Neural cell (in vitro differentiated cells): Measurements from ENCODE around the gene ENAH. TPM values are rescaled to one million over a fixed set of nuclear protein-coding genes. Genes with fewer than 3 reads are reported as not detected.

Experiments
- H2AFZ ChIP-seq: fragments of 200-600, 300-800 bp; sonication (generic), shearing (Covaris generic); 2 replicates; pipeline ENCODE4 v1.6.0; 2014; ENCODE audit warnings: low read depth, mild to moderate bottlenecking, antibody characterized with exemption, low read length, moderate library complexity
- H3F3A ChIP-seq: fragments of 200-600 bp; shearing (Covaris generic); 2 replicates; pipeline ENCODE4 v1.6.1; 2016; ENCODE audit warnings: mild to moderate bottlenecking, moderate library complexity, mixed read lengths, antibody characterized with exemption, low read length; ENCODE audit not compliant: insufficient read depth, poor library complexity, severe bottlenecking
- H3K27ac ChIP-seq: fragments of 200-600, 300-800 bp; sonication (generic), shearing (Covaris generic); 2 replicates; pipeline ENCODE4 v1.5.1; 2014; ENCODE audit warnings: mild to moderate bottlenecking, low read length, moderate library complexity
- H3K27me3 ChIP-seq: fragments of 300-800, 200-600 bp; sonication (generic), shearing (Covaris generic); 2 replicates; pipeline ENCODE4 v1.6.0; 2014; ENCODE audit warnings: mild to moderate bottlenecking, low read depth, low read length, moderate library complexity; ENCODE audit not compliant: insufficient read depth
- H3K36me3 ChIP-seq: fragments of 300-800, 200-600 bp; sonication (generic), shearing (Covaris generic); 2 replicates; pipeline ENCODE4 v1.5.1; 2014; ENCODE audit warnings: mild to moderate bottlenecking, antibody characterized with exemption, low read length, moderate library complexity; ENCODE audit not compliant: insufficient read depth
- H3K4me2 ChIP-seq: fragments of 300-800, 200-600 bp; sonication (generic), shearing (Covaris generic); 2 replicates; pipeline ENCODE4 v1.6.0; 2014; ENCODE audit warnings: mild to moderate bottlenecking, low read length
- H3K4me3 ChIP-seq: fragments of 300-800, 200-600 bp; sonication (generic), shearing (Covaris generic); 2 replicates; pipeline ENCODE4 v1.5.1; 2014; ENCODE audit warnings: mild to moderate bottlenecking, low read length, moderate library complexity
- H3K79me2 ChIP-seq: fragments of 200-600 bp; shearing (Covaris generic); replicated peaks from 2 replicates; pipeline ENCODE4 v1.6.0; 2014; ENCODE audit warnings: mild to moderate bottlenecking, low read length, moderate library complexity; ENCODE audit not compliant: insufficient read depth
- H3K9ac ChIP-seq: fragments of 300-800, 200-600 bp; sonication (generic), shearing (Covaris generic); 2 replicates; pipeline ENCODE4 v1.6.1; 2016; ENCODE audit warnings: mild to moderate bottlenecking, low read length, mixed read lengths
- H3K9me2 ChIP-seq: fragments of 200-600 bp; shearing (Covaris generic); 2 replicates; pipeline ENCODE4 v1.6.1; 2016; ENCODE audit warnings: mild to moderate bottlenecking, low read length, mixed read lengths; ENCODE audit not compliant: insufficient read depth
- H3K9me3 ChIP-seq: fragments of 200-600, 300-800 bp; sonication (generic), shearing (Covaris generic); 2 replicates; pipeline ENCODE4 v1.6.1; 2016; ENCODE audit warnings: mild to moderate bottlenecking, mixed run types, low read length, moderate library complexity, mixed read lengths
- H4K20me1 ChIP-seq: fragments of 200-600 bp; shearing (Covaris generic); 2 replicates; pipeline ENCODE4 v1.6.1; 2016; ENCODE audit warnings: mild to moderate bottlenecking, mixed run types; ENCODE audit not compliant: insufficient read depth
- EP300 ChIP-seq: fragments of 450-650 bp; conservative IDR thresholded peaks from 2 replicates; pipeline ENCODE4 v1.6.1; 2014; ENCODE audit warnings: antibody characterized with exemption, mild to moderate bottlenecking, moderate library complexity; ENCODE audit not compliant: poor library complexity, severe bottlenecking
- EZH2 ChIP-seq: fragments of 200-600, 300-800 bp; shearing (Covaris generic), sonication (generic); IDR thresholded peaks from 2 replicates; pipeline ENCODE4 v1.6.1; 2014; ENCODE audit warnings: antibody characterized with exemption, low read length, borderline replicate concordance, mild to moderate bottlenecking; ENCODE audit not compliant: insufficient read depth, poor library complexity, severe bottlenecking
- MXI1 ChIP-seq: fragments of 450-650 bp; conservative IDR thresholded peaks from 2 replicates; pipeline ENCODE4 v1.6.1; 2014; ENCODE audit warnings: antibody characterized with exemption, mild to moderate bottlenecking; ENCODE audit not compliant: poor library complexity, severe bottlenecking
- RAD21 ChIP-seq: fragments of 450-650 bp; conservative IDR thresholded peaks from 2 replicates; pipeline ENCODE4 v1.6.1; 2014; ENCODE audit warnings: antibody characterized with exemption, mild to moderate bottlenecking, moderate library complexity
- SMC3 ChIP-seq: fragments of 450-650 bp; conservative IDR thresholded peaks from 2 replicates; pipeline ENCODE4 v1.6.1; 2014; ENCODE audit warnings: antibody characterized with exemption, mild to moderate bottlenecking, moderate library complexity; ENCODE audit not compliant: poor library complexity
- TAF1 ChIP-seq: IDR thresholded peaks from 2 replicates; pipeline ENCODE4 v1.6.1; 2012; ENCODE audit warnings: low read depth
- polyA plus RNA-seq: library from polyadenylated mRNA; depleted of rRNA; stranded (reverse); fragments of >200 nt; gene quantifications from 2 replicates; pipeline ENCODE4 v1.2.3, GENCODE V29; 2014
- TF ChIP-seq, protein P1 (sequence below): IDR thresholded peaks from 2 replicates; pipeline ENCODE4 v1.6.1; 2012; ENCODE audit warnings: borderline replicate concordance
- TF ChIP-seq, protein P2 (sequence below): fragments of 450-650 bp; IDR thresholded peaks from 2 replicates; pipeline ENCODE4 v1.5.1; 2014; ENCODE audit warnings: antibody characterized with exemption, mild to moderate bottlenecking, moderate library complexity; ENCODE audit not compliant: poor library complexity, severe bottlenecking

The ENAH gene
- polyA plus RNA-seq, 1 donor from 2014 or later, result 58.4 TPM

DNA sequence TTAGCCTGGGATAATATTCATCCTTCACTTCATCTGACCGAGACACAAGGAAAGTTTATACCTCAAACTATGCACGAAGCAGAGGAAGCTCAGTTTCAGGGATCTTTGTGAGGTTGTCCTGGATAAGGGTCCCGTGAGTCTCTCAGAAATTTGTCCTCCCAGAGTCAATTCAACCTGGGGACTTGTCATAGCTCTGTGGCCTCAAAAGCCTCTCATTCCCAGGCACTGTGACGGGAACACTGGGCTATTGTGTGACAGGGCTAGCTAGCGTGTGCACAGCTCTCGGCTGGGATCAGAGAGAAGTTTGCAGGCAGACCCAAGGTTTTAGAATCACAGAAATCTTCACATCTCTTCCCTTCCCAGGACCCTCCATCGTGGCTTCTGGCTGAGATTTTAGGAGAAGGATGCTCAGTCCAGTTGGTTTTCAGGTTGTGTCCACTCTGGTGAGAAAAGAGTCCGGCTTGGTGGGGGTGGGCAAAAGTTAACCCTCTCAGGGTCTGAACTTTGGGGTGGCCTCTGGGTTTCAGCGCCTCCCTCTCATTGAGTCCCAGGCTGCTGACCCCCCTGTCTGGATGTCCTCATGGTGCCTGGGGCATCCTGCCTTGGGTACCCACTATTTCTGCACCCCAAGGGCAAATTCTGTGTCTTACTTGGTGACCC, 204.6 kb downstream of the ENAH start:
- Histone ChIP-seq H2AFZ (no peak overlapping the region), H3K36me3 (no peaks in the 10 kb centered on the region), H3F3A (no peaks in the 10 kb centered on the region), H4K20me1 (no peaks in the 10 kb centered on the region), H3K4me3 (no peak overlapping the region), H3K4me2 (no peak overlapping the region), H3K9me3 (no peaks in the 10 kb centered on the region), H3K9ac (no peak overlapping the region), H3K27ac (no peak overlapping the region), H3K9me2 (no peaks in the 10 kb centered on the region), H3K27me3 (no peaks in the 10 kb centered on the region), H3K79me2 (no peaks in the 10 kb centered on the region)
- TF ChIP-seq, protein P1, sequence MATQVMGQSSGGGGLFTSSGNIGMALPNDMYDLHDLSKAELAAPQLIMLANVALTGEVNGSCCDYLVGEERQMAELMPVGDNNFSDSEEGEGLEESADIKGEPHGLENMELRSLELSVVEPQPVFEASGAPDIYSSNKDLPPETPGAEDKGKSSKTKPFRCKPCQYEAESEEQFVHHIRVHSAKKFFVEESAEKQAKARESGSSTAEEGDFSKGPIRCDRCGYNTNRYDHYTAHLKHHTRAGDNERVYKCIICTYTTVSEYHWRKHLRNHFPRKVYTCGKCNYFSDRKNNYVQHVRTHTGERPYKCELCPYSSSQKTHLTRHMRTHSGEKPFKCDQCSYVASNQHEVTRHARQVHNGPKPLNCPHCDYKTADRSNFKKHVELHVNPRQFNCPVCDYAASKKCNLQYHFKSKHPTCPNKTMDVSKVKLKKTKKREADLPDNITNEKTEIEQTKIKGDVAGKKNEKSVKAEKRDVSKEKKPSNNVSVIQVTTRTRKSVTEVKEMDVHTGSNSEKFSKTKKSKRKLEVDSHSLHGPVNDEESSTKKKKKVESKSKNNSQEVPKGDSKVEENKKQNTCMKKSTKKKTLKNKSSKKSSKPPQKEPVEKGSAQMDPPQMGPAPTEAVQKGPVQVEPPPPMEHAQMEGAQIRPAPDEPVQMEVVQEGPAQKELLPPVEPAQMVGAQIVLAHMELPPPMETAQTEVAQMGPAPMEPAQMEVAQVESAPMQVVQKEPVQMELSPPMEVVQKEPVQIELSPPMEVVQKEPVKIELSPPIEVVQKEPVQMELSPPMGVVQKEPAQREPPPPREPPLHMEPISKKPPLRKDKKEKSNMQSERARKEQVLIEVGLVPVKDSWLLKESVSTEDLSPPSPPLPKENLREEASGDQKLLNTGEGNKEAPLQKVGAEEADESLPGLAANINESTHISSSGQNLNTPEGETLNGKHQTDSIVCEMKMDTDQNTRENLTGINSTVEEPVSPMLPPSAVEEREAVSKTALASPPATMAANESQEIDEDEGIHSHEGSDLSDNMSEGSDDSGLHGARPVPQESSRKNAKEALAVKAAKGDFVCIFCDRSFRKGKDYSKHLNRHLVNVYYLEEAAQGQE, result no peak
- TF ChIP-seq MXI1, result no peak
- TF ChIP-seq EP300, result no peak
- TF ChIP-seq EZH2, result no peak
- TF ChIP-seq TAF1, result no peak

DNA sequence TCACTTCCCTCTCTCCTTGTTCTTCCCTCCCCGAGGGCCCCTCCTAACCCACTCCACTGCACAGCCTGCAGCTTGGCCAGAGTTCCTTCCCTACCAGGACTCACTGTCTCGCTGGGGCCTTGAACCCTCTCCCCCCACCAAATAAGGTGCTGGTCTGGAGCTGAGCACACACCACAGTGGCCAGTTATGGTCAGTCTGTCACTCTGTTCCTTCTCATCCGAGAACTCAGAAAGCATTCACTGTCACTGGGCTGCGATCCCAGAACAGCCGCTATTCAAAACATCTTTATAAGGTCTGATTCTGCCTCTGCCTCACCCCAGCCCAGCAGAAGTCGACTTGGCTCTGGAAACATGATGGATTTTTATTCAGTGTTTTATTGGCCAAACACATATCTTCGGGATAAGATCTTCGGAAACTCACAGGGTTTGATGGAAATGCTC, 205.3 kb downstream of the ENAH start:
- Histone ChIP-seq H3K9me2 (no peaks in the 10 kb centered on the region), H3F3A (no peaks in the 10 kb centered on the region), H3K79me2 (no peaks in the 10 kb centered on the region), H3K36me3 (no peaks in the 10 kb centered on the region), H3K4me2 (no peak overlapping the region), H3K27ac (no peak overlapping the region), H3K9me3 (no peaks in the 10 kb centered on the region), H3K27me3 (no peaks in the 10 kb centered on the region), H4K20me1 (no peaks in the 10 kb centered on the region), H2AFZ (no peak overlapping the region), H3K9ac (no peak overlapping the region), H3K4me3 (no peak overlapping the region)
- TF ChIP-seq SMC3 (no peak), EZH2 (no peak), TAF1 (no peak), MXI1 (no peak), RAD21 (no peak), EP300 (no peak)
- TF ChIP-seq, protein P1, result no peak
- TF ChIP-seq, protein P2, sequence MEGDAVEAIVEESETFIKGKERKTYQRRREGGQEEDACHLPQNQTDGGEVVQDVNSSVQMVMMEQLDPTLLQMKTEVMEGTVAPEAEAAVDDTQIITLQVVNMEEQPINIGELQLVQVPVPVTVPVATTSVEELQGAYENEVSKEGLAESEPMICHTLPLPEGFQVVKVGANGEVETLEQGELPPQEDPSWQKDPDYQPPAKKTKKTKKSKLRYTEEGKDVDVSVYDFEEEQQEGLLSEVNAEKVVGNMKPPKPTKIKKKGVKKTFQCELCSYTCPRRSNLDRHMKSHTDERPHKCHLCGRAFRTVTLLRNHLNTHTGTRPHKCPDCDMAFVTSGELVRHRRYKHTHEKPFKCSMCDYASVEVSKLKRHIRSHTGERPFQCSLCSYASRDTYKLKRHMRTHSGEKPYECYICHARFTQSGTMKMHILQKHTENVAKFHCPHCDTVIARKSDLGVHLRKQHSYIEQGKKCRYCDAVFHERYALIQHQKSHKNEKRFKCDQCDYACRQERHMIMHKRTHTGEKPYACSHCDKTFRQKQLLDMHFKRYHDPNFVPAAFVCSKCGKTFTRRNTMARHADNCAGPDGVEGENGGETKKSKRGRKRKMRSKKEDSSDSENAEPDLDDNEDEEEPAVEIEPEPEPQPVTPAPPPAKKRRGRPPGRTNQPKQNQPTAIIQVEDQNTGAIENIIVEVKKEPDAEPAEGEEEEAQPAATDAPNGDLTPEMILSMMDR, result no peak
